Measurements from ENCODE around the gene HRH1.
"Not testable (repeated sequence)": the region's sequence is repeated elsewhere in the genome, so short reads cannot be mapped to it uniquely, and the experiment has no call there.

HRH1 gene

GRCh38 chr3:11126653-11127052 lies 27.6 kb upstream of the HRH1 start:
- TF ChIP-seq CTCF (IDR thresholded peaks at IDR 0.05; ENCODE audit: low read depth, low read length), result no peak
- H3K4me3 ChIP-seq (ENCODE audit: low read depth, low read length), result no peak overlapping the region

- no peak overlapping the region for H3K4me3 ChIP-seq (ENCODE audit: low read depth, low read length)
- TF ChIP-seq CTCF (IDR thresholded peaks at IDR 0.05; ENCODE audit: low read depth, low read length), result no peak
These were observed 25.3 kb upstream of the HRH1 start for GRCh38 chr3:11128682-11129632.

- no peak overlapping the region for H3K4me3 ChIP-seq (ENCODE audit: low read depth, low read length)
- no peak for TF ChIP-seq CTCF (IDR thresholded peaks at IDR 0.05; ENCODE audit: low read depth, low read length)
These were observed 23.9 kb upstream of the HRH1 start for GRCh38 chr3:11130385-11130784.

DNA sequence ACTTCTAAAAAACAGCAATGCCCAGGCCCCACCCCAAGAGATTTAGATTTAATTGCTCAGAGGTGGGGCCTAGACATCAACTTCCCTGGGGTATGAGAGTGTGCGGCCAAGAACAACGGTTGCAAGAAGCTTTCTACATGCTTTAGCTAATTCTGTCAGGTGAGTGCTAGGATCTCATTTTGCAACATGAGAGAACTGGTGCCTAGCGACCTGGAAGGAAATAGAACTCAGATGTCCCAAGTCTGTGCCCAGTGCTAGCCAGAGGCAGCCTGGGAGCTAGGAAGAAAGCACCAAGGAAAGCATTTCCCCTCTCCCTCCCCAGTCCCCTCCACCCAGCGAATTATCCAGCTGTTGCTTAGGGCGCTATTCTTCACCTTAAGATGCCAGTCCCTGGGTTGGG lies 22.9 kb upstream of the HRH1 start:
- no peak overlapping the region for H3K4me3 ChIP-seq (ENCODE audit: low read depth, low read length)
- TF ChIP-seq CTCF (IDR thresholded peaks at IDR 0.05; ENCODE audit: low read depth, low read length), result no peak

DNA sequence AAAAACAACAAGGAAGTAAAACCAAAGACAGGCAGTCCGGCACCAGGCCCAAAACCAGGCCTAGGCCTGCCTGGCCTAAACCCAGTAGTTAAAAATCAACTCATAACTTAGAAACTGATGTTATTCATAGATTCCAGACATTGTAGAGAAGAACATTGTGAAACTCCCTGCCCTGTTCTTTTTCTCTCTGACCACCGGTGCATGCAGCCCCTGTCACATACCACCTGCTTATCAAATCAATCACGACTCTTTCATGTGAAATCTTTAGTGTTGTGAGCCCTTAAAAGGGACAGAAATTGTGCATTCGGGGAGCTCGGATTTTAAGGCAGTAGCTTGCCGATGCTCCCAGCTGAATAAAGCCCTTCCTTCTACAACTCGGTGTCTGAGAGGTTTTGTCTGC lies 22.4 kb upstream of the HRH1 start:
- H3K4me3 ChIP-seq (ENCODE audit: low read depth, low read length), result not testable (repeated sequence)

DNA sequence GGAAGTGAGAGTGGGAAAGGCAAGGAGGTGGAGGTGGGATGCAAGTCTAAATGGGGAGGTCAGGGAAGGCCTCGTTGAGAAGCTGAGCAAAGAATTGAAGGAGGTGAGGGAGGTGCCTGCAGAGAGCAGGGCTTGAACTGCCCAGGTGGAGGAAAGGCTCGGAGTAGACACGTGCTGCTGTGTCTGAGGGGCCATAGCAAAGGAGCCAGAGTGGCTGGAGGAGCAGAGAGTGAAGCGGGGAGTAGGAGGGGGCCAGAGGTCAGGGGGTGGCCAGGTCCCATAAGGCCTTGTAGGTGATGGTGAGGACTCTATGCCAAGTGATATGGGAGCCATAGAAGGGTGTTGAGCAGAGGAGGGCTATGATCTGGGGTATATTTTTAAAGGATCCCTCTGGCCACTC lies 21.4 kb upstream of the HRH1 start:
- TF ChIP-seq CTCF (IDR thresholded peaks at IDR 0.05; ENCODE audit: low read depth, low read length), result no peak
- no peak overlapping the region for H3K4me3 ChIP-seq (ENCODE audit: low read depth, low read length)

DNA sequence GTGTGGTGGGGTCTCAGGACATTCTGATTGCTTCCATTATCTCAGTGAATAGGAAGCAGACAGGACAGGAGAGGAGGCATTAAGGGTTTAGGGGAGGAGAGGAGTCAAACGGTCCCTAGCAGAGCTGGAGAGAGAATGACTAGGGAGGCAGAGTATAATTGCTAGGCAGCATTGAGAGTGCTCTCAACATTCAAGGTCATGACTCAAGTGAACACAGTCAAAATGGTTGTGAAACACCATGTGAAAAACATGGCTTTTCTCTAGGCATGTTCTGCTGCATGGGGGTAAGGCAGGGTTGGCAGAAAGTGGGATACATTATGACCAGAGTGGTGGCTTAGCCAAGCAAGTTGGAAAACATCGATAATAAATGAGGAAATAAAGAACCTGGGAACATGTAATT lies 19.5 kb upstream of the HRH1 start:
- no peak overlapping the region for H3K4me3 ChIP-seq (ENCODE audit: low read depth, low read length)
- no peak for TF ChIP-seq CTCF (IDR thresholded peaks at IDR 0.05; ENCODE audit: low read depth, low read length)

All from WI38 (cell line).